A673 (cell line): ENCODE measurements around the gene SWT1.

ENCODE experiments used
- EZH2 ChIP-seq: fragments of 200-600 bp; sonication (generic); IDR thresholded peaks from 2 replicates; pipeline ENCODE4 v1.6.1; 2017; ENCODE audit warnings: borderline replicate concordance, low read depth, mild to moderate bottlenecking, mixed read lengths, antibody characterized with exemption, low read length; ENCODE audit not compliant: poor library complexity, severe bottlenecking
- TF ChIP-seq, protein P1 (sequence below): fragments of 300-800, 200-600 bp; sonication (generic); conservative IDR thresholded peaks from 2 replicates; pipeline ENCODE4 v1.5.1; 2017; ENCODE audit warnings: low read depth, mild to moderate bottlenecking, antibody characterized with exemption, low read length, moderate library complexity, mixed read lengths

DNA sequence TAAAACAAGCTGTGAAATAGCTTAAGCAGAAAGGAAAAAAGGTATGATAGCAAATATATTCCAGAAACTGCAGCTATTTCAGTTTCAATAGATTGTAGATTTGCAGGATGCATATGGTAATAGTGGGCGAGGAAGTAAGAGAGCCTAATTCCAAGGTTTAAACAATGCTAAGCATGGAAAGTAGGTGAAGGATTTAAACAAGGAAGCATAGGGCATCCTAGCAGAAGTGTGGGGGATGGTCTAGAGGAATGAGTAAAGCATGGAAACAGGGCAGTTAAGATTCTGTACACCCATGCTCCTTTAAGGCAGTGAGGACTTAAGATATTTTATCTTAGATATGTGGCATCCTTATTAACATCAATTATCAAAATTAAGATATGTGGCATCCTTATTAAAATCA lies 157.4 kb downstream of the SWT1 start:
- TF ChIP-seq, protein P1, sequence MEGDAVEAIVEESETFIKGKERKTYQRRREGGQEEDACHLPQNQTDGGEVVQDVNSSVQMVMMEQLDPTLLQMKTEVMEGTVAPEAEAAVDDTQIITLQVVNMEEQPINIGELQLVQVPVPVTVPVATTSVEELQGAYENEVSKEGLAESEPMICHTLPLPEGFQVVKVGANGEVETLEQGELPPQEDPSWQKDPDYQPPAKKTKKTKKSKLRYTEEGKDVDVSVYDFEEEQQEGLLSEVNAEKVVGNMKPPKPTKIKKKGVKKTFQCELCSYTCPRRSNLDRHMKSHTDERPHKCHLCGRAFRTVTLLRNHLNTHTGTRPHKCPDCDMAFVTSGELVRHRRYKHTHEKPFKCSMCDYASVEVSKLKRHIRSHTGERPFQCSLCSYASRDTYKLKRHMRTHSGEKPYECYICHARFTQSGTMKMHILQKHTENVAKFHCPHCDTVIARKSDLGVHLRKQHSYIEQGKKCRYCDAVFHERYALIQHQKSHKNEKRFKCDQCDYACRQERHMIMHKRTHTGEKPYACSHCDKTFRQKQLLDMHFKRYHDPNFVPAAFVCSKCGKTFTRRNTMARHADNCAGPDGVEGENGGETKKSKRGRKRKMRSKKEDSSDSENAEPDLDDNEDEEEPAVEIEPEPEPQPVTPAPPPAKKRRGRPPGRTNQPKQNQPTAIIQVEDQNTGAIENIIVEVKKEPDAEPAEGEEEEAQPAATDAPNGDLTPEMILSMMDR, result no peak
- TF ChIP-seq EZH2, result no peak
